GM18511 (cell line): ENCODE results near the gene SLC39A10.
"Not testable (repeated sequence)": the region's sequence is repeated elsewhere in the genome, so short reads cannot be mapped to it uniquely, and the experiment has no call there.

Source experiments
- ATAC-seq: cut with Tn5 transposase; IDR thresholded peaks from one replicate; pipeline ENCODE4 v1.9.1; 2021; ENCODE audit warnings: mild to moderate bottlenecking, moderate library complexity; ENCODE audit not compliant: unreplicated experiment

Gene SLC39A10

GRCh38 chr2:195671563-195671962 lies 14.5 kb downstream of the SLC39A10 start:
- no peak for ATAC-seq

GRCh38 chr2:195672674-195673073 lies 15.6 kb downstream of the SLC39A10 start:
- ATAC-seq: peak; percentile 48

GRCh38 chr2:195674491-195675221 lies 17.6 kb downstream of the SLC39A10 start:
- ATAC-seq: no peak

- ATAC-seq: no peak
Observed at GRCh38 chr2:195675783-195676427, 18.9 kb downstream of the SLC39A10 start.

GRCh38 chr2:195677290-195677689 lies 20.3 kb downstream of the SLC39A10 start:
- ATAC-seq: no peak

- no peak for ATAC-seq
Observed at GRCh38 chr2:195677884-195678283, 20.9 kb downstream of the SLC39A10 start.

- no peak for ATAC-seq
Observed at GRCh38 chr2:195682077-195682476, 25.1 kb downstream of the SLC39A10 start.

- no peak for ATAC-seq
Observed at GRCh38 chr2:195683174-195683573, 26.1 kb downstream of the SLC39A10 start.

- ATAC-seq: peak; percentile 39
Observed at GRCh38 chr2:195686564-195686963, 29.5 kb downstream of the SLC39A10 start.

GRCh38 chr2:195687320-195688086 lies 30.5 kb downstream of the SLC39A10 start:
- peak; percentile 43 for ATAC-seq

GRCh38 chr2:195692531-195692930 lies 35.5 kb downstream of the SLC39A10 start:
- not testable (repeated sequence) for ATAC-seq

GRCh38 chr2:195694553-195694952 lies 37.5 kb downstream of the SLC39A10 start:
- no peak for ATAC-seq

- ATAC-seq: no peak
Observed at GRCh38 chr2:195695002-195695631, 38.1 kb downstream of the SLC39A10 start.

- ATAC-seq: no peak
Observed at GRCh38 chr2:195696012-195696411, 39.0 kb downstream of the SLC39A10 start.

GRCh38 chr2:195697681-195698220 lies 40.7 kb downstream of the SLC39A10 start:
- ATAC-seq: peak; percentile 67

- ATAC-seq: no peak
Observed at GRCh38 chr2:195700480-195700879, 43.5 kb downstream of the SLC39A10 start.

GRCh38 chr2:195706161-195706900 lies 49.3 kb downstream of the SLC39A10 start:
- no peak for ATAC-seq

- ATAC-seq: no peak
Observed at GRCh38 chr2:195709901-195710806, 53.1 kb downstream of the SLC39A10 start.

- peak; percentile 83 for ATAC-seq
Observed at GRCh38 chr2:195711478-195711877, 54.5 kb downstream of the SLC39A10 start.
